Neuronal stem cell (in vitro differentiated cells): Measurements from ENCODE around the gene KYNU.

Source experiments
- DNase-seq: peaks from one replicate; pipeline ENCODE4 v3.0.0-alpha.2; 2013; ENCODE audit warnings: low spot score
- H2AFZ ChIP-seq: one replicate; pipeline ENCODE4 v1.6.1; 2013; ENCODE audit warnings: mild to moderate bottlenecking, low read length, inconsistent platforms
- H2AK5ac ChIP-seq: 2 replicates; pipeline ENCODE4 v1.6.1; 2013; ENCODE audit warnings: low read depth, mild to moderate bottlenecking, inconsistent platforms, low read length, moderate library complexity, mixed read lengths
- H2BK120ac ChIP-seq: 2 replicates; pipeline ENCODE4 v1.6.1; 2013; ENCODE audit warnings: low read depth, mild to moderate bottlenecking, inconsistent platforms, low read length, moderate library complexity, mixed read lengths
- H2BK12ac ChIP-seq: one replicate; pipeline ENCODE4 v1.6.1; 2013; ENCODE audit warnings: low read length, inconsistent platforms
- H2BK15ac ChIP-seq: 2 replicates; pipeline ENCODE4 v1.6.1; 2013; ENCODE audit warnings: mild to moderate bottlenecking, low read length, inconsistent platforms, mixed read lengths
- H2BK5ac ChIP-seq: one replicate; pipeline ENCODE4 v1.6.1; 2013; ENCODE audit warnings: inconsistent platforms, mild to moderate bottlenecking, low read length, moderate library complexity
- H3K14ac ChIP-seq: one replicate; pipeline ENCODE4 v1.6.1; 2013; ENCODE audit warnings: low read length, inconsistent platforms
- H3K18ac ChIP-seq: 2 replicates; pipeline ENCODE4 v1.6.1; 2013; ENCODE audit warnings: low read length, inconsistent platforms
- H3K23ac ChIP-seq: 2 replicates; pipeline ENCODE4 v1.6.1; 2013; ENCODE audit warnings: low read depth, mild to moderate bottlenecking, mixed read lengths, low read length, inconsistent platforms; ENCODE audit not compliant: poor library complexity
- H3K27ac ChIP-seq: replicated peaks from 3 replicates; pipeline ENCODE4 v1.5.1; 2013; ENCODE audit warnings: low read length, inconsistent platforms
- H3K27me3 ChIP-seq, 3 experiments: 2 replicates each; pipeline ENCODE4 v1.6.1; 2013; ENCODE audit warnings: low read length in 3 of 3, mild to moderate bottlenecking in 2 of 3, inconsistent platforms in 1 of 3, low read depth in 1 of 3, mixed read lengths in 1 of 3, moderate library complexity in 1 of 3; ENCODE audit not compliant: control insufficient read depth in 3 of 3, insufficient read depth in 3 of 3
- H3K36me3 ChIP-seq, 2 donors: replicated peaks in 1 of 2; 2 replicates each; pipeline ENCODE4 v1.6.1; 2013; ENCODE audit warnings: low read length in 2 of 2; ENCODE audit not compliant: control insufficient read depth in 2 of 2, insufficient read depth in 2 of 2
- H3K4ac ChIP-seq: 2 replicates; pipeline ENCODE4 v1.6.1; 2013; ENCODE audit warnings: inconsistent platforms, mild to moderate bottlenecking, low read length, moderate library complexity
- H3K4me1 ChIP-seq, 2 donors: 1 replicate in 1 of 2; 2 replicates in 1 of 2; pipeline ENCODE4 v1.6.1; 2013; ENCODE audit warnings: low read length in 2 of 2, low read depth in 1 of 2; ENCODE audit not compliant: control insufficient read depth in 2 of 2, insufficient read depth in 1 of 2
- H3K4me2 ChIP-seq: one replicate; pipeline ENCODE4 v1.6.1; 2013; ENCODE audit warnings: mild to moderate bottlenecking, low read length, inconsistent platforms; ENCODE audit not compliant: insufficient read depth, poor library complexity, severe bottlenecking
- H3K4me3 ChIP-seq, 2 donors: 2 replicates each; pipeline ENCODE4 v1.5.1; 2013; ENCODE audit warnings: low read length in 2 of 2, mild to moderate bottlenecking in 2 of 2, inconsistent platforms in 1 of 2, moderate library complexity in 1 of 2
- H3K79me1 ChIP-seq: one replicate; pipeline ENCODE4 v1.6.1; 2013; ENCODE audit warnings: low read depth, mild to moderate bottlenecking, inconsistent platforms, low read length, moderate library complexity
- H3K9ac ChIP-seq: one replicate; pipeline ENCODE4 v1.6.1; 2013; ENCODE audit warnings: mild to moderate bottlenecking, low read depth, low read length, inconsistent platforms; ENCODE audit not compliant: poor library complexity
- H3K9me3 ChIP-seq, 2 donors: replicated peaks in 1 of 2; 2 replicates each; pipeline versions ENCODE3 to v1.6.1; 2013; ENCODE audit warnings: low read length in 2 of 2, mild to moderate bottlenecking in 2 of 2, inconsistent platforms in 1 of 2, low read depth in 1 of 2, mixed read lengths in 1 of 2, moderate library complexity in 1 of 2; ENCODE audit not compliant: control insufficient read depth in 2 of 2, insufficient read depth in 1 of 2
- H4K8ac ChIP-seq: one replicate; pipeline ENCODE4 v1.6.1; 2013; ENCODE audit warnings: low read depth, mild to moderate bottlenecking, inconsistent platforms, low read length, moderate library complexity
- H4K91ac ChIP-seq: one replicate; pipeline ENCODE4 v1.6.1; 2013; ENCODE audit warnings: low read length, low read depth, mild to moderate bottlenecking, inconsistent platforms; ENCODE audit not compliant: poor library complexity
- WGBS, 2 donors: extraction: QIAGEN DNeasy Blood & Tissue Kit; methylation state at CpG; one replicate each; pipeline ENCODE4 v1.1.7; 2013; ENCODE audit warnings: missing lambda C conversion rate in 2 of 2, mixed read lengths in 1 of 2; ENCODE audit not compliant: insufficient read length in 2 of 2, insufficient replicate concordance in 1 of 2; ENCODE audit errors: extremely low coverage in 2 of 2; 5-methylcytosine and 5-hydroxymethylcytosine counted together

Gene KYNU

GRCh38 chr2:142937347-142937746 is 59.9 kb downstream of the KYNU start:
- Histone ChIP-seq H3K4ac (no peak overlapping the region), H3K27ac (no peak overlapping the region), H2AK5ac (no peak overlapping the region), H2BK15ac (no peak overlapping the region), H2BK5ac (no peak overlapping the region), H4K8ac (no peak overlapping the region), H3K9me3 (no peaks in the 10 kb centered on the region), H2BK12ac (no peak overlapping the region), H2BK120ac (no peak overlapping the region), H3K79me1 (no peaks in the 10 kb centered on the region), H2AFZ (no peak overlapping the region), H3K27me3 (no peaks in the 10 kb centered on the region), H3K36me3 (no peaks in the 10 kb centered on the region), H3K18ac (no peak overlapping the region), H3K4me1 (no peaks in the 10 kb centered on the region), H4K91ac (no peak overlapping the region), H3K9ac (no peak overlapping the region), H3K4me3 (no peak overlapping the region), H3K4me2 (no peak overlapping the region), H3K14ac (no peak overlapping the region), H3K23ac (no peak overlapping the region)
- DNase-seq: no peak
- WGBS, 2 donors: no CpG with 5 or more reads among the region's 3 CpGs

DNA sequence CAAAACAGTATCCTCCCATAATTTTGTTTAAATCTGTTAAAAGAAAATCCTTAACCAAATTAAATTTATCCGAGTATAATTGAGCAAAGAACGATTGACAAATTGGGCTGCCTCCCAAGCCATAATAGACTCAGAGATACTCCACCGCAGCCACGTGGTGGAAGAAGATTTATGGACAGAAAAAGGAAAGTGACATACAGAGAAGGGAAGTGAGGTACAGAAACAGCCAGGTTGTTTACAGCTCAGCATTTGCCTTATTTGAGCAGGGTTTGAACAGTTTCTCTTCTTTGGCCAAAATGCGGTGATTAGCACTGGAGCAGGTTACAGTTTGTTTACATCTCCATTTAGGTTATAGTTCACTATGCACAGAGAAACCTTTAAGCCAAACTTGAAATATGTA is 60.8 kb downstream of the KYNU start:
- Histone ChIP-seq H2BK5ac (no peak overlapping the region), H3K36me3 (no peaks in the 10 kb centered on the region), H3K4me1 (no peaks in the 10 kb centered on the region), H2AK5ac (no peak overlapping the region), H3K27me3 (no peaks in the 10 kb centered on the region), H2BK120ac (no peak overlapping the region), H3K9me3 (no peaks in the 10 kb centered on the region), H3K18ac (no peak overlapping the region), H3K79me1 (no peaks in the 10 kb centered on the region), H3K23ac (no peak overlapping the region), H3K9ac (no peak overlapping the region), H3K27ac (no peak overlapping the region), H4K91ac (no peak overlapping the region), H2BK12ac (no peak overlapping the region), H3K4me3 (no peak overlapping the region), H3K4me2 (no peak overlapping the region), H2BK15ac (no peak overlapping the region), H3K4ac (no peak overlapping the region), H2AFZ (no peak overlapping the region), H4K8ac (no peak overlapping the region), H3K14ac (no peak overlapping the region)
- no peak for DNase-seq
- no CpG with 5 or more reads among the region's 5 CpGs for WGBS, 2 donors

DNA sequence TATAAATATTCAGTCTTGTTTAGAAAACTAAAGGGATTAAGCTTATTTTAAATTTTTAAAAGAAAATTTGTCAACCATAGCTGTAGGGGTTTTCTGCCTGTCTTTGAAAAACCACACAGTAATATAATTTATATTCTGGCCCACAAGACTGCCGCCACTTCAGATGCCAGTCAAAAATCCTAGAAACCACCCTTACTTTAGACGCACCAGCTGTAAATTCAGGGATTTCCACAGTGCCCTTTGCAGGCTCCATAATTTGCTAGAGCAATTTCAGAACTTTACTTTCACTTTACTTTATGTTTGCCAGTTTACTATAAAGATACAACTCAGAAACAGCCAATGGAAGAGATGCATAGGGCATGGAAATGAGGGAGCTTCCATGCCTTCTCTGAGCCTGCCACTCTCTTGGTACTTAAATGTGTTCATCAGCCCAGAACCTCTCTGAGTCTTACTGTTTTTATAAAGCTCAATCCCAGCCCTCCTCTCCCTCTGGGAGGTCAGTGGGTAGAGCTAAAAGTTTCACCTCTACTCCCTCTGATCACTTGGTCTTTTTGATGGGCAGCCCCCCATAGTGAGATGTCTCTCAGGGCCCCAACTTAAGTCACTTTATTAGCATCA is 63.3 kb downstream of the KYNU start:
- Histone ChIP-seq H3K4ac (no peak overlapping the region), H3K9ac (no peak overlapping the region), H3K27me3 (no peaks in the 10 kb centered on the region), H3K4me2 (no peak overlapping the region), H3K4me3 (no peak overlapping the region), H2AK5ac (no peak overlapping the region), H3K18ac (no peak overlapping the region), H3K23ac (no peak overlapping the region), H3K14ac (no peak overlapping the region), H2BK12ac (no peak overlapping the region), H3K9me3 (no peaks in the 10 kb centered on the region), H3K27ac (no peak overlapping the region), H2BK5ac (no peak overlapping the region), H2BK120ac (no peak overlapping the region), H4K8ac (no peak overlapping the region), H3K36me3 (no peaks in the 10 kb centered on the region), H3K4me1 (no peaks in the 10 kb centered on the region), H3K79me1 (no peaks in the 10 kb centered on the region), H4K91ac (no peak overlapping the region), H2BK15ac (no peak overlapping the region), H2AFZ (no peak overlapping the region)
- DNase-seq: no peak
- WGBS, 2 donors: no CpG with 5 or more reads among the region's 2 CpGs

GRCh38 chr2:142942690-142943089 is 65.2 kb downstream of the KYNU start:
- no peak overlapping the region for H3K14ac ChIP-seq
- no peak overlapping the region for H2BK5ac ChIP-seq
- H3K27ac ChIP-seq: no peak overlapping the region
- H2AK5ac ChIP-seq: no peak overlapping the region
- H3K9ac ChIP-seq: no peak overlapping the region
- H4K91ac ChIP-seq: no peak overlapping the region
- no peaks in the 10 kb centered on the region for H3K36me3 ChIP-seq
- no peak overlapping the region for H2BK120ac ChIP-seq
- no peak overlapping the region for H4K8ac ChIP-seq
- H3K4me3 ChIP-seq: no peak overlapping the region
- no peak overlapping the region for H2AFZ ChIP-seq
- no peak overlapping the region for H3K4ac ChIP-seq
- H2BK15ac ChIP-seq: no peak overlapping the region
- H3K4me1 ChIP-seq: no peaks in the 10 kb centered on the region
- WGBS, 2 donors: no CpG with 5 or more reads among the region's 1 CpG
- no peaks in the 10 kb centered on the region for H3K27me3 ChIP-seq
- H3K9me3 ChIP-seq: no peaks in the 10 kb centered on the region
- H3K79me1 ChIP-seq: no peaks in the 10 kb centered on the region
- H3K23ac ChIP-seq: no peak overlapping the region
- DNase-seq: no peak
- no peak overlapping the region for H3K18ac ChIP-seq
- H2BK12ac ChIP-seq: no peak overlapping the region
- H3K4me2 ChIP-seq: no peak overlapping the region
